DOHH2 (cell line): ENCODE measurements around the gene PRKCH.

Experiments used
- CTCF ChIP-seq: fragments of 200-600 bp; sonication (generic); IDR thresholded peaks from one replicate; pipeline ENCODE4 v1.5.1; 2014; ENCODE audit warnings: antibody characterized with exemption, mild to moderate bottlenecking, low read depth, low read length; ENCODE audit not compliant: poor library complexity, severe bottlenecking
- EZH2phosphoT487 ChIP-seq: fragments of 200-600 bp; sonication (generic); IDR thresholded peaks from 2 replicates; pipeline ENCODE4 v1.6.1; 2017; ENCODE audit warnings: borderline replicate concordance, mild to moderate bottlenecking, antibody characterized with exemption, low read length, moderate library complexity, mixed read lengths

- TF ChIP-seq CTCF (no peak), EZH2phosphoT487 (no peak)
Observed at GRCh38 chr14:61434311-61434710, 112.9 kb downstream of the PRKCH start.
